Endothelial cell of umbilical vein (primary cell): ENCODE measurements around the gene SERPINB6. TPM values are rescaled to one million over a fixed set of nuclear protein-coding genes. Genes with fewer than 3 reads are reported as not detected.

Source experiments
- BruUV-seq: library from RNA; stranded (reverse); fragments of 400-500 nt; replicated peaks from 2 replicates; lab custom pipeline; 2021; lab: Mats Ljungman, UMichigan
- CTCF ChIA-PET: fragments of 300-600, 350-600 bp; sonication (Branson Sonifier 250); formaldehyde crosslinking; loops from one replicate; lab custom pipeline; 2021; ENCODE audit warnings: antibody characterized with exemption, inconsistent platforms; lab: Charles Lee
- POLR2A ChIA-PET: fragments of 300-600, 350-600 bp; sonication (Branson Sonifier 250); formaldehyde crosslinking; loops from one replicate; lab custom pipeline; 2021; ENCODE audit warnings: antibody characterized with exemption, inconsistent platforms; lab: Charles Lee
- DNase-seq: peaks from one replicate; pipeline ENCODE4 v3.0.0-alpha.2; 2011; ENCODE audit warnings: low read depth, low spot score
- FAIRE-seq: peaks from 2 replicates; lab custom pipeline; 2011; peaks lifted over from hg19 to GRCh38; lab: Jason Lieb, UNC
- H2AFZ ChIP-seq: 2 replicates; pipeline ENCODE4 v1.6.0; 2012; ENCODE audit warnings: low read depth, low read length, control low read depth, inconsistent platforms
- H3K27ac ChIP-seq: 2 replicates; pipeline ENCODE4 v1.5.1; 2011; ENCODE audit warnings: low read depth, mild to moderate bottlenecking, control low read depth, low read length, moderate library complexity; ENCODE audit not compliant: insufficient read depth
- H3K27me3 ChIP-seq, 2 experiments: 2 replicates each; pipeline versions ENCODE4 v1.6.0 to v1.6.1; 2011; ENCODE audit warnings: low read length in 2 of 2, mixed read lengths in 1 of 2; ENCODE audit not compliant: control insufficient read depth in 2 of 2, insufficient read depth in 2 of 2
- H3K36me3 ChIP-seq, 2 experiments: 2 replicates in 1 of 2; 3 replicates in 1 of 2; pipeline ENCODE4 v1.5.1; 2011; ENCODE audit warnings: low read length in 2 of 2, mild to moderate bottlenecking in 1 of 2, moderate library complexity in 1 of 2; ENCODE audit not compliant: control insufficient read depth in 2 of 2, insufficient read depth in 2 of 2; ENCODE audit errors: extremely low read depth in 1 of 2
- H3K4me1 ChIP-seq: 3 replicates; pipeline ENCODE4 v1.5.1; 2011; ENCODE audit warnings: mild to moderate bottlenecking, low read length; ENCODE audit not compliant: control insufficient read depth, insufficient read depth; ENCODE audit errors: extremely low read depth
- H3K4me2 ChIP-seq: 2 replicates; pipeline ENCODE4 v1.6.1; 2011; ENCODE audit warnings: low read length, control low read depth, mixed read lengths; ENCODE audit not compliant: insufficient read depth
- H3K4me3 ChIP-seq, 3 experiments: fragments of 200-600 bp in 1 of 3; sonication (generic), shearing (Covaris generic) in 1 of 3; replicated peaks in 1 of 3; 2 replicates each; pipeline ENCODE4 v1.5.1; 2011 to 2016; ENCODE audit warnings: control low read depth in 3 of 3, low read length in 3 of 3, mild to moderate bottlenecking in 2 of 3, inconsistent platforms in 1 of 3, low read depth in 1 of 3, moderate library complexity in 1 of 3; ENCODE audit not compliant: insufficient read depth in 1 of 3
- H3K79me2 ChIP-seq: 2 replicates; pipeline ENCODE4 v1.6.0; 2012; ENCODE audit warnings: low read length, inconsistent platforms; ENCODE audit not compliant: control insufficient read depth, insufficient read depth
- H3K9ac ChIP-seq: replicated peaks from 2 replicates; pipeline ENCODE3; 2011; ENCODE audit warnings: low read length, control low read depth; ENCODE audit not compliant: insufficient read depth; ENCODE audit errors: extremely low read depth
- H3K9me1 ChIP-seq: replicated peaks from 3 replicates; pipeline ENCODE4 v1.6.0; 2011; ENCODE audit warnings: mild to moderate bottlenecking, low read length; ENCODE audit not compliant: control insufficient read depth, insufficient read depth; ENCODE audit errors: extremely low read depth
- H3K9me3 ChIP-seq: replicated peaks from 2 replicates; pipeline ENCODE4 v1.5.1; 2012; ENCODE audit warnings: low read length, inconsistent platforms; ENCODE audit not compliant: control insufficient read depth, insufficient read depth
- H4K20me1 ChIP-seq: replicated peaks from 2 replicates; pipeline ENCODE3; 2011; ENCODE audit warnings: mild to moderate bottlenecking, low read length; ENCODE audit not compliant: control insufficient read depth, insufficient read depth; ENCODE audit errors: extremely low read depth
- EZH2 ChIP-seq: IDR thresholded peaks from 2 replicates; pipeline ENCODE4 v1.6.1; 2012; ENCODE audit warnings: borderline replicate concordance, low read depth, mild to moderate bottlenecking, moderate library complexity, low read length, inconsistent platforms; ENCODE audit not compliant: severe bottlenecking
- FOS ChIP-seq: IDR thresholded peaks from 2 replicates; pipeline ENCODE4 v1.6.1; 2011; ENCODE audit warnings: mild to moderate bottlenecking, low read length, moderate library complexity, borderline replicate concordance; ENCODE audit not compliant: insufficient read depth
- GATA2 ChIP-seq: IDR thresholded peaks from 2 replicates; pipeline ENCODE4 v1.7.0; 2011; ENCODE audit warnings: low read depth, mild to moderate bottlenecking, moderate library complexity, mixed read lengths, low read length; ENCODE audit not compliant: insufficient read length, insufficient read depth
- JUN ChIP-seq: IDR thresholded peaks from 2 replicates; pipeline ENCODE4 v1.6.1; 2011; ENCODE audit warnings: borderline replicate concordance, low read depth; ENCODE audit not compliant: insufficient read length, insufficient read depth
- MYC ChIP-seq: IDR thresholded peaks from one replicate; pipeline ENCODE4 v1.6.1; 2011; ENCODE audit warnings: mild to moderate bottlenecking, low read depth, low read length
- POLR2A ChIP-seq: IDR thresholded peaks from 2 replicates; pipeline ENCODE4 v1.6.1; 2012; ENCODE audit warnings: low read depth, mild to moderate bottlenecking, control low read depth, low read length
- POLR2AphosphoS5 ChIP-seq: IDR thresholded peaks from 2 replicates; pipeline ENCODE4 v1.6.1; 2012; ENCODE audit warnings: low read depth, mild to moderate bottlenecking, control low read depth, low read length, moderate library complexity; ENCODE audit not compliant: insufficient read depth
- dilution Hi-C: fragments of 300-500 bp; cut with MboI; formaldehyde crosslinking; loops from one replicate; pipeline ENCODE4 v1.15.0; 2019; ENCODE audit warnings: low sequenced_read_pairs; ENCODE audit not compliant: extremely low pct_ligation_motif_present
- intact Hi-C: fragments of 100-400 bp; cut with micrococcal nuclease; formaldehyde crosslinking; loops from one replicate; pipeline ENCODE4 v1.10.0; 2022
- polyA plus RNA-seq, 4 experiments: library from polyadenylated mRNA; depleted of rRNA in 3 of 4; stranded (reverse) in 3 of 4; unstranded in 1 of 4; fragments of >200 nt; gene quantifications; 2 replicates each; pipeline versions ENCODE4 v1.2.1 to v1.2.3, GENCODE V29; 2011 to 2012; ENCODE audit warnings: missing spikeins in 1 of 4
- total RNA-seq: library from RNA; stranded (reverse); gene quantifications from 2 replicates; pipeline ENCODE4 v1.2.3, GENCODE V29; 2021
- TF ChIP-seq, protein P1 (sequence below), 2 donors: IDR thresholded peaks; 1 replicate in 1 of 2; 2 replicates in 1 of 2; pipeline ENCODE4 v1.5.1; 2011; ENCODE audit warnings: low read length in 2 of 2, mild to moderate bottlenecking in 2 of 2, moderate library complexity in 2 of 2, control low read depth in 1 of 2, inconsistent platforms in 1 of 2, low read depth in 1 of 2; ENCODE audit not compliant: insufficient read depth in 1 of 2; ENCODE audit errors: extremely low read depth in 1 of 2
- TF ChIP-seq, protein P2 (sequence below): IDR thresholded peaks from 2 replicates; pipeline ENCODE4 v1.6.1; 2011; ENCODE audit not compliant: insufficient read depth, insufficient read length

Gene SERPINB6
- total and polyA plus RNA-seq, 2 donors (not counting 3 experiments of a cell fraction or from before 2014, with no cell fraction given) = 145 to 151 TPM

DNA sequence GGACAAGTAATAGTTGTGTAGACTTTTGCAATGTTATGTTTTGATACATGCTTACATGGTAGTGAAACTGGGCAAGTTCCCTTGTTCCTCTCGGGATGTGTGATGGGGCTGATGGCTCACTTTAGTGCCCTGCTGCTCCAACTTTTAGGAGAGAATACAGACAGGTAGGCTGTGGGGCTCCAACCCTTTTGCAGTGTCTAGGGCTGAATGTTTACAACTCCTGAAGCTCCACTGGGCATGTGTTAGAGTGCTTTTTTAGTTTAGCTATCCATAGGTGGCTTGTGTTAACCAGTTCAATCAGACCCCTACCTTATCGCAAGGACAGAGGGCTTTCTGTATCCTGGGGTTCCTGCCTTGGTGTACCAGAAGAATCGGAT lies 33.8 kb downstream of the SERPINB6 start:
- H2AFZ ChIP-seq = no peak overlapping the region
- POLR2A ChIA-PET = no interaction called here
- no peak overlapping the region for H3K4me3 ChIP-seq
- H3K27me3 ChIP-seq = no peaks in the 10 kb centered on the region
- no peak overlapping the region for H3K9ac ChIP-seq
- H3K9me3 ChIP-seq = no peaks in the 10 kb centered on the region
- peaks cover 2% of the 10 kb centered on the region for H3K4me1 ChIP-seq
- H3K79me2 ChIP-seq = no peaks in the 10 kb centered on the region
- CTCF ChIA-PET = interaction anchor here (1.4 to 3.4 kb wide), 3 partner anchors 15 to 91 kb away, joined by 4 to 20 read pairs (median 13); no protein-coding TSS in a partner anchor
- no peak overlapping the region for H3K4me2 ChIP-seq
- BruUV-seq = no TSS peak
- intact Hi-C loops (no loop called here), dilution Hi-C loops (no loop called here)
- TF ChIP-seq, protein P1, sequence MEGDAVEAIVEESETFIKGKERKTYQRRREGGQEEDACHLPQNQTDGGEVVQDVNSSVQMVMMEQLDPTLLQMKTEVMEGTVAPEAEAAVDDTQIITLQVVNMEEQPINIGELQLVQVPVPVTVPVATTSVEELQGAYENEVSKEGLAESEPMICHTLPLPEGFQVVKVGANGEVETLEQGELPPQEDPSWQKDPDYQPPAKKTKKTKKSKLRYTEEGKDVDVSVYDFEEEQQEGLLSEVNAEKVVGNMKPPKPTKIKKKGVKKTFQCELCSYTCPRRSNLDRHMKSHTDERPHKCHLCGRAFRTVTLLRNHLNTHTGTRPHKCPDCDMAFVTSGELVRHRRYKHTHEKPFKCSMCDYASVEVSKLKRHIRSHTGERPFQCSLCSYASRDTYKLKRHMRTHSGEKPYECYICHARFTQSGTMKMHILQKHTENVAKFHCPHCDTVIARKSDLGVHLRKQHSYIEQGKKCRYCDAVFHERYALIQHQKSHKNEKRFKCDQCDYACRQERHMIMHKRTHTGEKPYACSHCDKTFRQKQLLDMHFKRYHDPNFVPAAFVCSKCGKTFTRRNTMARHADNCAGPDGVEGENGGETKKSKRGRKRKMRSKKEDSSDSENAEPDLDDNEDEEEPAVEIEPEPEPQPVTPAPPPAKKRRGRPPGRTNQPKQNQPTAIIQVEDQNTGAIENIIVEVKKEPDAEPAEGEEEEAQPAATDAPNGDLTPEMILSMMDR (IDR thresholded peaks at IDR 0.05; ENCODE audit: extremely low read depth in 1 of 2, insufficient read depth in 1 of 2, low read depth in 1 of 2, low read length in 2 of 2) = no peak
- no peak for TF ChIP-seq EZH2
- no peak for TF ChIP-seq MYC
- TF ChIP-seq, protein P2, sequence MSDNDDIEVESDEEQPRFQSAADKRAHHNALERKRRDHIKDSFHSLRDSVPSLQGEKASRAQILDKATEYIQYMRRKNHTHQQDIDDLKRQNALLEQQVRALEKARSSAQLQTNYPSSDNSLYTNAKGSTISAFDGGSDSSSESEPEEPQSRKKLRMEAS = no peak
- TF ChIP-seq JUN = no peak
- no peak for TF ChIP-seq POLR2AphosphoS5
- TF ChIP-seq FOS = no peak
- no peak for TF ChIP-seq GATA2
- no peak for TF ChIP-seq POLR2A
- no peak for FAIRE-seq
- DNase-seq = no peak
- no peaks in the 10 kb centered on the region for H3K36me3 ChIP-seq
- H4K20me1 ChIP-seq = no peaks in the 10 kb centered on the region
- H3K27ac ChIP-seq = no peak overlapping the region
- no peaks in the 10 kb centered on the region for H3K9me1 ChIP-seq
